Activated CD4-positive, alpha-beta T cell treated with anti-CD3 and anti-CD28 coated beads, Interleukin-2, Interleukin-4, amounts not matched to agents 100 ng/mL and 50 ng/mL, durations not matched to agents 16 hours and 8 hours (primary cell): ENCODE results near the gene MCTP1.

Source experiments
- DNase-seq: peaks from one replicate; pipeline ENCODE4 v3.0.0-alpha.2; 2020; ENCODE audit warnings: low spot score

MCTP1 gene

GRCh38 chr5:94754824-94755223 lies 530.1 kb downstream of the MCTP1 start:
- no peak for DNase-seq

GRCh38 chr5:94751460-94751859 lies 533.4 kb downstream of the MCTP1 start:
- DNase-seq, result no peak

- no peak for DNase-seq
Measured at GRCh38 chr5:94750681-94751080, 534.2 kb downstream of the MCTP1 start.

GRCh38 chr5:94749042-94749441 lies 535.9 kb downstream of the MCTP1 start:
- DNase-seq, result no peak

GRCh38 chr5:94748212-94748611 lies 536.7 kb downstream of the MCTP1 start:
- DNase-seq, result no peak

GRCh38 chr5:94747371-94747770 lies 537.5 kb downstream of the MCTP1 start:
- DNase-seq, result no peak

- DNase-seq, result no peak
Measured at GRCh38 chr5:94746731-94747124, 538.2 kb downstream of the MCTP1 start.

- no peak for DNase-seq
Measured at GRCh38 chr5:94745786-94746730, 538.8 kb downstream of the MCTP1 start.

GRCh38 chr5:94744906-94745305 lies 540.0 kb downstream of the MCTP1 start:
- no peak for DNase-seq

GRCh38 chr5:94742852-94743251 lies 542.0 kb downstream of the MCTP1 start:
- no peak for DNase-seq

- DNase-seq, result no peak
Measured at GRCh38 chr5:94740286-94740685, 544.6 kb downstream of the MCTP1 start.

GRCh38 chr5:94736498-94736897 lies 548.4 kb downstream of the MCTP1 start:
- no peak for DNase-seq

GRCh38 chr5:94731471-94731870 lies 553.4 kb downstream of the MCTP1 start:
- DNase-seq, result no peak

- DNase-seq, result no peak
Measured at GRCh38 chr5:94725142-94725541, 559.8 kb downstream of the MCTP1 start.

- no peak for DNase-seq
Measured at GRCh38 chr5:94715768-94716167, 569.1 kb downstream of the MCTP1 start.

GRCh38 chr5:94711785-94712184 lies 573.1 kb downstream of the MCTP1 start:
- DNase-seq, result no peak

GRCh38 chr5:94709277-94709676 lies 575.6 kb downstream of the MCTP1 start:
- no peak for DNase-seq

GRCh38 chr5:94707359-94707758 lies 577.5 kb downstream of the MCTP1 start:
- DNase-seq, result no peak

GRCh38 chr5:94705427-94705826 lies 579.5 kb downstream of the MCTP1 start:
- DNase-seq, result no peak

- peak; percentile 4 for DNase-seq
Measured at GRCh38 chr5:94702729-94703128, 582.2 kb downstream of the MCTP1 start.

- peak; percentile 75 for DNase-seq
Measured at GRCh38 chr5:94700592-94700991, 584.3 kb downstream of the MCTP1 start.

GRCh38 chr5:94699562-94699961 lies 585.3 kb downstream of the MCTP1 start:
- no peak for DNase-seq

GRCh38 chr5:94698197-94698596 lies 586.7 kb downstream of the MCTP1 start:
- DNase-seq, result no peak

GRCh38 chr5:94694671-94695070 lies 590.2 kb downstream of the MCTP1 start:
- no peak for DNase-seq
